HEK293 (cell line): Measurements from ENCODE around the gene GAS2L2.

Experiments used
- CTCF ChIA-PET: fragments of 350-600 bp; formaldehyde crosslinking; extraction: SDS; loops from one replicate; lab custom pipeline; 2021; ENCODE audit warnings: antibody characterized with exemption; lab: Yijun Ruan, JAX
- POLR2A ChIA-PET: fragments of 300-600 bp; formaldehyde crosslinking; extraction: SDS; loops from one replicate; lab custom pipeline; 2020; ENCODE audit warnings: antibody characterized with exemption, inconsistent platforms; lab: Yijun Ruan, JAX
- H3K27ac ChIP-seq: fragments of 200-500 bp; sonication (Bioruptor generic); 2 replicates; pipeline ENCODE4 v1.5.1; 2014; ENCODE audit warnings: low read depth, low read length, control low read depth, inconsistent platforms; ENCODE audit errors: extremely low read depth
- H3K36me3 ChIP-seq, 2 experiments: fragments of 200-500 bp in 1 of 2; sonication (Bioruptor generic) in 1 of 2; 1 replicate in 1 of 2; 2 replicates in 1 of 2; pipeline ENCODE4 v1.5.1; 2014 to 2017; ENCODE audit warnings: inconsistent platforms in 2 of 2, low read length in 2 of 2; ENCODE audit not compliant: control insufficient read depth in 2 of 2, insufficient read depth in 1 of 2
- H3K4me1 ChIP-seq: fragments of 200-500 bp; sonication (Bioruptor generic); 2 replicates; pipeline ENCODE4 v1.5.1; 2014; ENCODE audit warnings: mild to moderate bottlenecking, low read length, inconsistent platforms; ENCODE audit not compliant: control insufficient read depth, insufficient read depth
- H3K4me3 ChIP-seq: 2 replicates; pipeline ENCODE4 v1.5.1; 2011; ENCODE audit warnings: low read depth, mild to moderate bottlenecking, control low read depth, low read length, moderate library complexity
- H3K9me3 ChIP-seq: fragments of 200-500 bp; sonication (Bioruptor generic); 2 replicates; pipeline ENCODE4 v1.5.1; 2014; ENCODE audit warnings: low read depth, low read length, inconsistent platforms; ENCODE audit not compliant: control insufficient read depth, insufficient read depth
- BCL11B ChIP-seq: fragments of 450-650 bp; formaldehyde crosslinking; IDR thresholded peaks from 2 replicates; pipeline ENCODE4 v1.5.1; 2016; ENCODE audit warnings: low read depth, missing biosample characterization, missing genetic modification characterization
- FEZF1 ChIP-seq: fragments of 450-650 bp; formaldehyde crosslinking; IDR thresholded peaks from 2 replicates; pipeline ENCODE4 v1.5.1; 2016; ENCODE audit warnings: missing biosample characterization, missing genetic modification characterization
- HOXC10 ChIP-seq: sonication (generic); formaldehyde crosslinking; IDR thresholded peaks from 2 replicates; pipeline ENCODE4 v1.8.1; 2023; ENCODE audit warnings: mild to moderate bottlenecking, missing genetic modification reagents
- KLF17 ChIP-seq: fragments of 450-650 bp; formaldehyde crosslinking; IDR thresholded peaks from 2 replicates; pipeline ENCODE4 v1.5.1; 2016; ENCODE audit warnings: missing biosample characterization, missing genetic modification characterization
- PRDM10 ChIP-seq: fragments of 450-650 bp; formaldehyde crosslinking; IDR thresholded peaks from 2 replicates; pipeline ENCODE4 v1.5.1; 2016; ENCODE audit warnings: missing biosample characterization, missing genetic modification characterization
- RBAK ChIP-seq: fragments of 450-650 bp; formaldehyde crosslinking; IDR thresholded peaks from 2 replicates; pipeline ENCODE4 v1.5.1; 2016; ENCODE audit warnings: missing biosample characterization, missing genetic modification characterization
- ZBTB44 ChIP-seq: fragments of 450-650 bp; IDR thresholded peaks from 2 replicates; pipeline ENCODE4 v1.5.1; 2018; ENCODE audit warnings: missing biosample characterization, mild to moderate bottlenecking, missing genetic modification characterization
- ZNF155 ChIP-seq: fragments of 450-650 bp; formaldehyde crosslinking; IDR thresholded peaks from 2 replicates; pipeline ENCODE4 v1.5.1; 2016; ENCODE audit warnings: missing biosample characterization, missing genetic modification characterization
- ZNF221 ChIP-seq: fragments of 450-650 bp; formaldehyde crosslinking; IDR thresholded peaks from 2 replicates; pipeline ENCODE4 v1.5.1; 2017; ENCODE audit warnings: missing biosample characterization, missing genetic modification characterization, borderline replicate concordance
- ZNF266 ChIP-seq: fragments of 450-650 bp; formaldehyde crosslinking; IDR thresholded peaks from 2 replicates; pipeline ENCODE4 v1.5.1; 2016; ENCODE audit warnings: missing biosample characterization, missing genetic modification characterization, low read depth
- ZNF280C ChIP-seq: fragments of 450-650 bp; formaldehyde crosslinking; IDR thresholded peaks from 2 replicates; pipeline ENCODE4 v1.5.1; 2016; ENCODE audit warnings: missing biosample characterization, missing genetic modification characterization
- ZNF302 ChIP-seq: fragments of 450-650 bp; formaldehyde crosslinking; IDR thresholded peaks from 2 replicates; pipeline ENCODE4 v1.5.1; 2016; ENCODE audit warnings: missing biosample characterization, missing genetic modification characterization, low read depth
- ZNF350 ChIP-seq: fragments of 450-650 bp; formaldehyde crosslinking; IDR thresholded peaks from 2 replicates; pipeline ENCODE4 v1.5.0; 2017; ENCODE audit warnings: missing biosample characterization, mild to moderate bottlenecking, missing genetic modification characterization
- ZNF529 ChIP-seq: fragments of 450-650 bp; formaldehyde crosslinking; IDR thresholded peaks from 2 replicates; pipeline ENCODE4 v1.5.1; 2017; ENCODE audit warnings: missing genetic modification characterization, missing biosample characterization; ENCODE audit not compliant: insufficient replicate concordance
- ZNF624 ChIP-seq: fragments of 450-650 bp; formaldehyde crosslinking; IDR thresholded peaks from 2 replicates; pipeline ENCODE4 v1.5.1; 2017; ENCODE audit warnings: missing biosample characterization, missing genetic modification characterization
- ZNF639 ChIP-seq: fragments of 450-650 bp; formaldehyde crosslinking; IDR thresholded peaks from 2 replicates; pipeline ENCODE4 v1.5.1; 2016; ENCODE audit warnings: missing biosample characterization, missing genetic modification characterization
- ZNF654 ChIP-seq: fragments of 450-650 bp; formaldehyde crosslinking; IDR thresholded peaks from 2 replicates; pipeline ENCODE4 v1.5.1; 2016; ENCODE audit warnings: low read depth, missing biosample characterization, missing genetic modification characterization
- ZNF664 ChIP-seq: fragments of 450-650 bp; formaldehyde crosslinking; IDR thresholded peaks from 2 replicates; pipeline ENCODE4 v1.5.1; 2016; ENCODE audit warnings: missing biosample characterization, missing genetic modification characterization
- ZNF677 ChIP-seq: fragments of 450-650 bp; IDR thresholded peaks from 2 replicates; pipeline ENCODE4 v1.5.0; 2018; ENCODE audit warnings: missing biosample characterization, mild to moderate bottlenecking, missing genetic modification characterization, moderate library complexity
- ZNF692 ChIP-seq: fragments of 450-650 bp; formaldehyde crosslinking; IDR thresholded peaks from 2 replicates; pipeline ENCODE4 v1.5.1; 2016; ENCODE audit warnings: missing biosample characterization, missing genetic modification characterization
- ZSCAN18 ChIP-seq: fragments of 450-650 bp; formaldehyde crosslinking; IDR thresholded peaks from 2 replicates; pipeline ENCODE4 v1.5.1; 2016; ENCODE audit warnings: missing biosample characterization, missing genetic modification characterization

The GAS2L2 gene

GRCh38 chr17:35740216-35740615, 12.8 kb downstream of the GAS2L2 start:
- ChIA-PET POLR2A (interaction anchor here (2.8 kb wide), 1 partner anchor 9 kb away, joined by 19 read pairs; the partner anchor contains the start of gene RASL10B), CTCF (interaction anchor here (0.8 to 11.6 kb wide), 6 partner anchors 8 to 128 kb away, joined by 3 to 321 read pairs (median 4); no protein-coding TSS in a partner anchor)
- Histone ChIP-seq H3K4me3 (no peak overlapping the region), H3K4me1 (no peaks in the 10 kb centered on the region), H3K27ac (no peak overlapping the region), H3K9me3 (no peaks in the 10 kb centered on the region), H3K36me3 (peaks cover 4 to 5% of the 10 kb centered on the region in 2 experiments; a peak in 2 of 3 replicates)
- TF ChIP-seq RBAK (tag by site-specific recombination) (no peak), BCL11B (no peak), FEZF1 (tag by site-specific recombination) (no peak), ZNF677 (no peak), ZNF280C (tag by site-specific recombination) (no peak), ZNF664 (no peak), ZSCAN18 (no peak), ZNF350 (tag by site-specific recombination) (no peak), ZNF692 (tag by site-specific recombination) (no peak), PRDM10 (tag by site-specific recombination) (no peak), ZNF221 (no peak), ZBTB44 (tag by site-specific recombination) (no peak)

- H3K4me3 ChIP-seq, result no peak overlapping the region
- no peak overlapping the region for H3K27ac ChIP-seq
- ChIA-PET CTCF (interaction anchor here (0.8 to 2.0 kb wide), 2 partner anchors 8 to 10 kb away, joined by 3 to 15 read pairs; no protein-coding TSS in a partner anchor), POLR2A (interaction anchor here (1.1 kb wide), 1 partner anchor 43 kb away, joined by 3 read pairs; no protein-coding TSS in a partner anchor)
- peaks cover 5 to 7% of the 10 kb centered on the region in 2 experiments; a peak in 2 of 3 replicates for H3K36me3 ChIP-seq
- no peaks in the 10 kb centered on the region for H3K4me1 ChIP-seq
- no peaks in the 10 kb centered on the region for H3K9me3 ChIP-seq
- TF ChIP-seq ZNF155 (tag by site-specific recombination) (no peak), ZNF302 (tag by site-specific recombination) (no peak), ZNF624 (tag by site-specific recombination) (no peak), ZNF639 (tag by site-specific recombination) (no peak), HOXC10 (CRISPR knock-in tag) (no peak), ZNF266 (tag by site-specific recombination) (no peak), FEZF1 (tag by site-specific recombination) (no peak), KLF17 (tag by site-specific recombination) (no peak), ZNF529 (no peak), ZNF654 (tag by site-specific recombination) (no peak)
Measured at GRCh38 chr17:35738519-35739133, 14.4 kb downstream of the GAS2L2 start.
